Activated T-cell treated with anti-CD3 and anti-CD28 coated beads, Interleukin-2, amount 50 U/mL, for 1 hour (primary cell): ENCODE results near the gene RASGEF1C.

Experiments used
- DNase-seq: peaks from one replicate; pipeline ENCODE4 v3.0.0-alpha.2; 2020

RASGEF1C gene

GRCh38 chr5:180209137-180209581, at the start of gene RASGEF1C:
Gene RASGEF1C, minus strand, starts transcription at chr5:180209211. Its CDS starts 71,159 bp downstream, at chr5:180138052.
- DNase-seq = peak; percentile 72

GRCh38 chr5:180253036-180253824, 44.2 kb upstream of the RASGEF1C start:
- no peak for DNase-seq

- no peak for DNase-seq
Observed at GRCh38 chr5:180251887-180252286, 42.9 kb upstream of the RASGEF1C start.

GRCh38 chr5:180251141-180251540, 42.1 kb upstream of the RASGEF1C start:
- DNase-seq = no peak

- DNase-seq = no peak
Observed at GRCh38 chr5:180250329-180250728, 41.3 kb upstream of the RASGEF1C start.

GRCh38 chr5:180241600-180241999, 32.6 kb upstream of the RASGEF1C start:
- no peak for DNase-seq

- DNase-seq = no peak
Observed at GRCh38 chr5:180238631-180239030, 29.6 kb upstream of the RASGEF1C start.

GRCh38 chr5:180235846-180236245, 26.8 kb upstream of the RASGEF1C start:
- DNase-seq = no peak

GRCh38 chr5:180235077-180235476, 26.1 kb upstream of the RASGEF1C start:
- no peak for DNase-seq

GRCh38 chr5:180234271-180234670, 25.3 kb upstream of the RASGEF1C start:
- DNase-seq = no peak

GRCh38 chr5:180233729-180234128, 24.7 kb upstream of the RASGEF1C start:
- DNase-seq = no peak

- DNase-seq = no peak
Observed at GRCh38 chr5:180230017-180230416, 21.0 kb upstream of the RASGEF1C start.

GRCh38 chr5:180222056-180222455, 13.0 kb upstream of the RASGEF1C start:
- no peak for DNase-seq

- no peak for DNase-seq
Observed at GRCh38 chr5:180217797-180218196, 8.8 kb upstream of the RASGEF1C start.

- no peak for DNase-seq
Observed at GRCh38 chr5:180216646-180217171, 7.7 kb upstream of the RASGEF1C start.

- DNase-seq = no peak
Observed at GRCh38 chr5:180215783-180216630, 7.0 kb upstream of the RASGEF1C start.

GRCh38 chr5:180214870-180215770, 6.1 kb upstream of the RASGEF1C start:
- DNase-seq = no peak

- DNase-seq = no peak
Observed at GRCh38 chr5:180213657-180214207, 4.7 kb upstream of the RASGEF1C start.

- no peak for DNase-seq
Observed at GRCh38 chr5:180213256-180213600, 4.2 kb upstream of the RASGEF1C start.

- DNase-seq = no peak
Observed at GRCh38 chr5:180212363-180213255, 3.6 kb upstream of the RASGEF1C start.

GRCh38 chr5:180211761-180212035, 2.7 kb upstream of the RASGEF1C start:
- no peak for DNase-seq
